Rectal smooth muscle tissue (tissue), 1 donor: Measurements from ENCODE around the gene CAND1.
A peak's percentile ranks its signal among the peaks of the same experiment; 100 is the strongest.

Experiments
- H3K27ac ChIP-seq: one replicate; pipeline ENCODE4 v1.7.0; 2013; ENCODE audit warnings: low read depth, low read length, inconsistent platforms
- H3K27me3 ChIP-seq: one replicate; pipeline ENCODE4 v1.7.0; 2013; ENCODE audit warnings: low read length; ENCODE audit not compliant: control insufficient read depth, insufficient read depth
- H3K36me3 ChIP-seq: one replicate; pipeline ENCODE4 v1.7.0; 2013; ENCODE audit warnings: low read length; ENCODE audit not compliant: control insufficient read depth, insufficient read depth
- H3K4me1 ChIP-seq: one replicate; pipeline ENCODE4 v1.7.0; 2013; ENCODE audit warnings: low read length; ENCODE audit not compliant: control insufficient read depth, insufficient read depth
- H3K4me3 ChIP-seq: one replicate; pipeline ENCODE4 v1.7.0; 2013; ENCODE audit warnings: low read length
- H3K9ac ChIP-seq: one replicate; pipeline ENCODE4 v1.7.0; 2013; ENCODE audit warnings: low read length

CAND1 gene

DNA sequence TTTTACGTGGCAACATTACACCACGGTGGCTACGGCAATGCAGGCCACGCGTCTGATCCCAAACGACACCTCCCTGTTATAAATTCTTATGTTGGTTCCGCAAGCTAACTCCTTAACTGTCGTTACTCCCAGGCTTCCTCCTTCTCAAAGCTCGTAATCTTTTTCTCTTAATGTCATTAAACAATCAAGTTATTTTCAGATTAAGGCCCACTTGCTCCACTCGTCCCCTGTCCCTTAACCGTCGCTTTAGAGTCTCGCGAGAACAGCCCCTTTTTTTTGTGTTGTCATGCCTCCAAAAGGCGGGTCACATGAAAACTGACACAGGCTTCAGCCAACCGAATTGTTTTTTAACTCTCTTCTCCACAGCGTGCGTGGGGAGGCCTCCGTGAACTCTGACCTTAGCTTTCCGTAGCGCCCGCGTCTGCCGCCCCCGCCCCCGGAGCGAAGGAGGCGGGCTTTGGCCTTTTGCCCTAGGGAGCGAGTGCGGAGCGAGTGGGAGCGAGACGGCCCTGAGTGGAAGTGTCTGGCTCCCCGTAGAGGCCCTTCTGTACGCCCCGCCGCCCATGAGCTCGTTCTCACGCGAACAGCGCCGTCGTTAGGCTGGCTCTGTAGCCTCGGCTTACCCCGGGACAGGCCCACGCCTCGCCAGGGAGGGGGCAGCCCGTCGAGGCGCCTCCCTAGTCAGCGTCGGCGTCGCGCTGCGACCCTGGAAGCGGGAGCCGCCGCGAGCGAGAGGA lies at the start of gene CAND1:
Gene CAND1 (plus strand): TSS at position 463 of the 737 bp plus-strand sequence. CDS start 360 bp downstream, outside the sequence.
- peak within 1 kb of the TSS; percentile 99 for H3K27ac ChIP-seq
- H3K4me3 ChIP-seq, result peak within 1 kb of the TSS; percentile 96
- H3K4me1 ChIP-seq, result peaks cover 9% of the 10 kb centered on the region
- no peaks in the 10 kb centered on the region for H3K27me3 ChIP-seq
- no peaks in the 10 kb centered on the region for H3K36me3 ChIP-seq
- peak within 1 kb of the TSS; percentile 82 for H3K9ac ChIP-seq

DNA sequence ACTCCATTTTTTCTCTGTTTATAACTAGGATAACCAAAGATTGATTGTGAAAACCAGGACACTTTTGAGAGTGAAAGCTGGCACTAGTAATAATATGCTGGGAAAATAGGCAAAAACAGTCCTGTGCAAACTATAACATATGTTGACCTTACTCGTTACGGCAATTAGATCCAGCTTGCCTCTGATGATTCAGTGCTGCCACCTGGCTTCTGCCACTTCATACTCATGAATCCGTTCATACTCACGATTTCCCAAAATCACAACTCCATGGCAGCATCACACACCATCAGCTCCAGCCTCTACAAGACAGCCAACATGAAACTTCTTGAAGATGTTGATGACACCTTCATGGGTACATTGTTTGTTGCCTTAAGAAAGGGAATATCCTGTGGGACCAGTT lies 49.1 kb upstream of the CAND1 start:
- Histone ChIP-seq H3K9ac (no peak overlapping the region), H3K4me3 (no peak overlapping the region), H3K4me1 (no peaks in the 10 kb centered on the region), H3K27me3 (no peaks in the 10 kb centered on the region), H3K27ac (no peak overlapping the region), H3K36me3 (no peaks in the 10 kb centered on the region)

DNA sequence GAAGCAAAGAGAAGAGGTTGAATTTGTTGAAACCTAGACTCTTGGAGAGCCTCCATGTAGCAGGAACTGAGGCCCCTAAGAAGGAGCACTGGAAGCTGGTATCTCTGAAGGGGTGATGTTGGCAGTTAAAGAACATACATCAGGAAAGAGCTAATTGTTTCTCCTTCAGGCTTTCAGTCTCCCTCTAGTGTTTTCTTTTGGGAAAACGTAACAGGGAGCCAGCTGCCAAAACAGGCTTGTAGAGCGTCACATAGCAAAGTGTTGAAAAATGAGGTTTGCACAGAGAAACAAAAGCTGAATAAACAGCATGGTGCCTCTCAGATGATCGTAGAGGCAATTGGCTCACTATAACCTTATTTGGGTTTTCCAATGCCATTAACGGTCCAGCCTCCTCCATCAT lies 46.9 kb upstream of the CAND1 start:
- H3K4me3 ChIP-seq, result no peak overlapping the region
- no peak overlapping the region for H3K9ac ChIP-seq
- H3K36me3 ChIP-seq, result no peaks in the 10 kb centered on the region
- no peaks in the 10 kb centered on the region for H3K4me1 ChIP-seq
- H3K27me3 ChIP-seq, result no peaks in the 10 kb centered on the region
- H3K27ac ChIP-seq, result no peak overlapping the region

DNA sequence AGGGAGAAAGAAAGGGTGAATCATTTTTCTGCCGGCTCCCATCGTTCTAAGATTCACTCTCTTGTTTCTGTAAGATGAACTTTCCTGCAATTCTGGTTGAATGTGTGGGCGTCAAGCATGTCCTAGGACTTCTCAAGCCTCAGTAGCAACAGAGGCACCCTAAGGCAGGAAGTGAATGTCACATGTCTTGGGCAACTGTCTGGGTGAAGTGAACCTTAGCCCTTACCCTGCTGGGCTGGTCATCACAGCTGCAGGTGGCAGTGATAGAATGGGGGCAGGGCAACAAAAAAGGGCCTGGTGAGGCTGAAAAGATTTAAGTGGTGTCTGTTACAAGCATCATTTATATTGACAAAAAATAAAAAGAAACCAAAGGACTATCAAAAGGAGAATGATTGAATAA lies 45.9 kb upstream of the CAND1 start:
- Histone ChIP-seq H3K27me3 (no peaks in the 10 kb centered on the region), H3K27ac (no peak overlapping the region), H3K36me3 (no peaks in the 10 kb centered on the region), H3K4me1 (no peaks in the 10 kb centered on the region), H3K9ac (no peak overlapping the region), H3K4me3 (no peak overlapping the region)

DNA sequence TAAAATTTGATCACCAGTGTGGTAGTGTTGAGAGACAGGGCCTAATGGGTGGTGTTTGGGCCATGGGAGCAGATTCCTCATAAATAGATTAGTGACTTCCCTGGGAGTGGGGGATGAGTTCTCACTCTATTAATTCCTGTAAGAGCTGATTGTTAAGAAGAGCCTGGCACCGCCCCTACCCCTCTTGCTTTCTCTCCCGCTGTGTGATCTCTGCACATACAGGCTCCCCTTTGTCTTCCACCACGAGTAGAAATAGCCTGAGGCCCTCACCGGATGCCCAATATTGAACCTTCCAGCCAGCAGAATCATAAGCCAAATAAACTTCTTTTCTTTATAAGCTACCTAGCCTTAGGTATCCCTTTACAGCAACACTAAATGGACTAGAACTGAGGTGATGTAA lies 31.9 kb upstream of the CAND1 start:
- Histone ChIP-seq H3K27ac (no peak overlapping the region), H3K4me1 (peaks cover 6% of the 10 kb centered on the region)

DNA sequence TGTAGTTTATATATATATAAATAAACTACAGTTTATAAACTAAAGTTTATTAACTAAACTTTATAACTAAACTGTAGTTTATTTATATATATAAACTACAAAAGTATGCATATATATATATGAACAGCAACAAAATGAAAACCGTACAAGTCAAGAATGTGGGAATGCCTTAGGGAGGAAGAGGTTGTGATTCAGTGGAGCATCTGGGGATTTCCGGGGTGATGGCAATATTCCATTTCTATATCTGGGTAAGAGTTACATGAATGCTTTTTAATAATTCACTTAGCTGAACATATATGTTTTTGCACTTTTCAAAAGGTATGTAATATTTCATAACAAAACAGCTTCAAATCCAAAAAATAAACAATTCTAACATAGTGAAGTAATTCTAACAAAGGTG lies 30.1 kb upstream of the CAND1 start:
- no peak overlapping the region for H3K9ac ChIP-seq
- H3K4me1 ChIP-seq, result no peaks in the 10 kb centered on the region
- no peak overlapping the region for H3K27ac ChIP-seq
- no peaks in the 10 kb centered on the region for H3K36me3 ChIP-seq
- H3K4me3 ChIP-seq, result no peak overlapping the region
- no peaks in the 10 kb centered on the region for H3K27me3 ChIP-seq

More for the DNA sequence above, 31.9 kb upstream of the CAND1 start:
- H3K36me3 ChIP-seq, result no peaks in the 10 kb centered on the region
- no peaks in the 10 kb centered on the region for H3K27me3 ChIP-seq
- H3K4me3 ChIP-seq, result no peak overlapping the region
- no peak overlapping the region for H3K9ac ChIP-seq

DNA sequence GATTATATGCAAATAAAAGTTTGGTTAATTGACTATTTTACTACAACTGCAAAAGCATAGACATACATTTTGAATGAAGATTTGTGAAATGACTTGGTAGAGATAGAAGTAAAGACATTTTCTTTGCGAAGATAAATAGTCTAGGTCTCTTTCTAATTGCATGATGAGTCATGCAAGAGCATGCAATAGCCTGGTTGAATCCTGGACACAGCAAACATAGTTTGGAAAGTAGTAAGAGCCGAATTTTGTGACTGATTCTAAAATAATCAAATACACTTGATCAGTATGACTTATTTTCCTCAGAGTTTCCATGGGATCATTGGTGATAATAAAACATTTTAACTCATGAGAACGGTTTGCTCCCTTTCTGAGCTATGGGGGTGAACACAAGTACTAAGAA lies 27.7 kb upstream of the CAND1 start:
- Histone ChIP-seq H3K4me3 (no peak overlapping the region), H3K9ac (no peak overlapping the region), H3K27me3 (no peaks in the 10 kb centered on the region), H3K27ac (no peak overlapping the region), H3K36me3 (no peaks in the 10 kb centered on the region), H3K4me1 (no peaks in the 10 kb centered on the region)

DNA sequence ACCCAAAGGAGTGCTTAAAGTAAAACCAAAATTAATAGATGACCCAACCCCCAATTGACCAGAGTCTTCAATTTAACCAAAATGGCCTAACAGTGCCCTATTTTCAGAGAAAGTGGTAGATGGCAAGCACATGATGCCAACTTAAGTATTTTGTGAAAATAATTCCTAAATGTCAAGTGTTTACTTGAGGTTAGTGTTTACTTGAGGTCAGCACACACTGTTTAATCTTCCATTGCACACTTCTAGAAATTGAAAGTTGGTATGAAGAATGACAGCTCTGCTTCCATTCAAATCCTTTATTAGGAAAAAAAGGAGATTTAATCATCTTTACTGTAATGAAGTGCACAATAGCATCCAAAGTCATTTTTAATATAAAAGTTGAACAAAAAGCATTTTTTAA lies 25.9 kb upstream of the CAND1 start:
- Histone ChIP-seq H3K36me3 (no peaks in the 10 kb centered on the region), H3K9ac (no peak overlapping the region), H3K4me3 (no peak overlapping the region)

DNA sequence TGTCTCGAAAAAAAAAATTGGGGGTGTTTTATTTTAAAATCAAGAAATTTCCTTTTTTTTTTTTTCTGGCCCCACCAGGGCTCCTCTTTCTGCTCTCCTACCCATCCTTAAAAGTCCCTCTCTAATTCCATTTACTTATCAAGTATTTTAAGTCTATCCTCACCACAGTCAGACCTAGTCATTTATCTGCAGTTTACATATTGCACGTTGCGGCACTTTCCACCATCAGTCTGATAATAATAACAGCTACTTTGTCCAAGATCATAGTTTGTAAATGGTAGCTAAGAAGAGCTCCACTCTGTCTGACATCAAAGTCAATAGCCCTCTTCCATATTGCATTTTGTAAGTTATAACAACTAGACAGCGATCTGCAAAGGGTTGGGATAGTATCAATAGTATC lies 23.6 kb upstream of the CAND1 start:
- no peaks in the 10 kb centered on the region for H3K36me3 ChIP-seq
- H3K4me1 ChIP-seq, result no peaks in the 10 kb centered on the region
- no peak overlapping the region for H3K4me3 ChIP-seq
- no peak overlapping the region for H3K27ac ChIP-seq
- H3K27me3 ChIP-seq, result no peaks in the 10 kb centered on the region
- no peak overlapping the region for H3K9ac ChIP-seq

More for the DNA sequence above, 25.9 kb upstream of the CAND1 start:
- no peaks in the 10 kb centered on the region for H3K27me3 ChIP-seq
- no peaks in the 10 kb centered on the region for H3K4me1 ChIP-seq
- H3K27ac ChIP-seq, result no peak overlapping the region

DNA sequence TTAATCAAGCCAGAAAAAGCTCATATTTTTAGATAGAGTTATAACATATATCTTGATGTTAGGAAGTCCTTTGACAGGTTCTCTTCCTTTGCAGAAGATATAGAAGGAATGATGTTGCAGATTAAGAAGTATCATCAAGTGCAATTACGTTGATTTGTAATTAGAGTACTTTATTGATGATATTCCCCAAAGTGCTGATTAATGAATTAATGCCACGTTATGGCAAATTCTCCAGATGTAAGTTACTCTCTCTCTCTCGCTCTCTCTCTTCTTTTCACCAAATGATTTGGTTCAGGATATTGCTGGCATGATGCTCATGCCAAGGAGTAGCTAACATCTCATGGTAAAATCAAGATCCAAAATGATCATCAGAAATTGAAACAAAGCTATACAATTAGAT lies 18.1 kb upstream of the CAND1 start:
- Histone ChIP-seq H3K9ac (no peak overlapping the region), H3K4me1 (no peaks in the 10 kb centered on the region), H3K36me3 (no peaks in the 10 kb centered on the region), H3K27me3 (no peaks in the 10 kb centered on the region), H3K4me3 (no peak overlapping the region), H3K27ac (no peak overlapping the region)

DNA sequence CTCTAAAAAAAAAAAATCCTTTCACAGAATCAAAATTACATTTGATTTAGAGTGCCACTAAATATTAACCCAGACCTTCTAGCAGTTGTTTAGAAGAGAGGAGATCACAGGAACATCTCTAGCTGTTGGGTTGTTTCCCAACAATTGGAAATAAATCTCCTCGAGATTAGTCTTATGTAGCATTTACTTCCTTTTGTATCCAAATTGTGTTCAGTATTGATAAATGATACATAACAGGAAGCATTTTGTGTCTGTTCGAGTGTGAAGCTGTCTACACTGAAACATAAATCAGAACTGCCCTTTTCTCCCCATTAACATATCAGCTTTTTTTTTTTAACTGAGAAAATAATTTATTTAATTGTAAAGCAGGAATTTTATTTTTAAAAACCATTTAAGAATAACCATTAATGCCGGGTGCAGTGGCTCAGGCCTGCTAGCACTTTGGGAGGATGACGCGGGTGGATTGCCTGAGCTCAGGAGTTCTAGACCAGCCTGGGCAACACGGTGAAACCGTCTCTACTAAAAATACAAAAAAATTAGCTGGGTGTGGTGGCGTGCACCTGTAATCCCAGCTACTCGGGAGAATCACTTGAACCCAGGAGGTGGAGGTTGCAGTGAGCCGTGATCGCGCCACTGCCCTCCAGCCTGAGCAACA lies 14.7 kb upstream of the CAND1 start:
- Histone ChIP-seq H3K27me3 (no peaks in the 10 kb centered on the region), H3K9ac (no peak overlapping the region), H3K4me3 (no peak overlapping the region), H3K36me3 (no peaks in the 10 kb centered on the region), H3K27ac (no peak overlapping the region), H3K4me1 (no peaks in the 10 kb centered on the region)

DNA sequence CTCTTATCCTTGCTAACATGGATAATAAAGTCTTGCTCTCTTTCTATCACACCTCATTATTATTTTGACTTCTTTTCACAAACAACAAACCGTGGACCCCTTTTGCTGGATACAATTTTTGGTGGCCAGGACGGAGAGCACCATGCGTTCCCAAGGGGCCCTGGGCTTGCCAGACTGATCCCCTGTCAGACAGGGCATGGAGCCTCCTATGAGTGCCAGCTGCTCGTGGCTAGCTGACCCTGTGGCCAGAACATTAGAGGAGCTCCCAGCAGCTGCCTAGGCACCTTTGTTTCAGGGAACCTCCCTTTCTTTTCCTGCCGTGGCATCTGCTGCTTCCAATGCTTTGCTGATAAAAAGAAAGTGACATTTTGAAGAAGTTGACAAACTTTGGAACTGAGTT lies 12.5 kb upstream of the CAND1 start:
- Histone ChIP-seq H3K27me3 (no peaks in the 10 kb centered on the region), H3K4me3 (no peak overlapping the region)

DNA sequence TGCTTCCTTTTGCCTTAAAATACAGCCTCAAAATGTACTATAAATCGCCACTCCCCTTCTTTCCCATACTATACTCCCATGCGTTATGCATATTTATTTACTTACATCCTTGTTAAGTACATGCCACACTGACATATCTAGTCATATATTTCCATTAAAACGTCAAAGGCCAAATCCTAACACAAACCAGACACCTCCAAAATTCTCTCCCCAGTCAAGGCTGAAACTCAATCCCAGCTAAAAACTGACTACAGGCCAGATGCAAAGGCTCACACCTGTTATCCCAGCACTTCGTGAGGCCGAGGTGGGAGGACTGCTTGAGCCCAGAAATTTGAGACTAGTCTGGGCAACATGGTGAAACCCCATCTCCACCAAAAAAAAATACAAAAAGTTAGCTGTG lies 5.7 kb upstream of the CAND1 start:
- no peak overlapping the region for H3K4me3 ChIP-seq
- H3K4me1 ChIP-seq, result peaks cover 6% of the 10 kb centered on the region
- no peaks in the 10 kb centered on the region for H3K36me3 ChIP-seq
- H3K27me3 ChIP-seq, result no peaks in the 10 kb centered on the region
- no peak overlapping the region for H3K27ac ChIP-seq
- no peak overlapping the region for H3K9ac ChIP-seq

More for the DNA sequence above, 12.5 kb upstream of the CAND1 start:
- Histone ChIP-seq H3K27ac (no peak overlapping the region), H3K4me1 (no peaks in the 10 kb centered on the region), H3K36me3 (no peaks in the 10 kb centered on the region), H3K9ac (no peak overlapping the region)
